GM19193 (cell line): Measurements from ENCODE around the gene IDI2.

ENCODE experiments used
- POLR2A ChIP-seq: IDR thresholded peaks from 4 replicates; pipeline ENCODE4 v1.6.1; 2011; ENCODE audit not compliant: insufficient read depth, insufficient read length; ENCODE audit errors: extremely low read depth

IDI2 gene

DNA sequence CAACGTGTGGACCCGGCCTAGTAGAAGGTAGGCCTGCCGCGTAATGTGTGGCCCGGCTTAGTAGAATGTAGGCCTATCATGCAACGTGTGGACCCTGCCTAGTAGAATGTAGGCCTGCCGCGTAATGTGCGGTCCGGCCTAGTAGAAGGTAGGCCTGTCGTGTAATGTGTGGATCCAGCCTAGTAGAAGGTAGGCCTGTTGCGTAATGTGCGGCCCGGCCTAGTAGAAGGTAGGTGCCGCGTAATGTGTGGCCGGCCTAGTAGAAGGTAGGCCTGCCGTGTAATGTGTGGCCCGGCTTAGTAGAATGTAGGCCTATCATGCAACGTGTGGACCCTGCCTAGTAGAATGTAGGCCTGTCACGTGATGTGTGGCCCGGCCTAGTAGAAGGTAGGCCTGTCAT, 49.3 kb downstream of the IDI2 start:
- TF ChIP-seq POLR2A = no peak

DNA sequence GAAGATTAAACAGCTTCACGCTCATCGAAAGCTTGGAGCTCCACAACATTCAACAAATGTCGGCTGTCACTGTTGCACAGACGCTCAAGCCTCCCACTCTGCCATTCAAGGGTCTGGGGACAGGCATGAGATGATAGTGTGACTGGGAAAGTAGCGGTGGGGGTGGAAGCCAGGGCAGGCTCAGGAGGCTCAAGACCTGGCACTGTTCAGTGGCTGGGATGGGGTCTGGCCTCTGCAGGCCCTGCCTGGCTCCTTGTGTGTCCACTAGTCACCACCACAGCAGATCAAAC, 50.9 kb downstream of the IDI2 start:
- TF ChIP-seq POLR2A = no peak

DNA sequence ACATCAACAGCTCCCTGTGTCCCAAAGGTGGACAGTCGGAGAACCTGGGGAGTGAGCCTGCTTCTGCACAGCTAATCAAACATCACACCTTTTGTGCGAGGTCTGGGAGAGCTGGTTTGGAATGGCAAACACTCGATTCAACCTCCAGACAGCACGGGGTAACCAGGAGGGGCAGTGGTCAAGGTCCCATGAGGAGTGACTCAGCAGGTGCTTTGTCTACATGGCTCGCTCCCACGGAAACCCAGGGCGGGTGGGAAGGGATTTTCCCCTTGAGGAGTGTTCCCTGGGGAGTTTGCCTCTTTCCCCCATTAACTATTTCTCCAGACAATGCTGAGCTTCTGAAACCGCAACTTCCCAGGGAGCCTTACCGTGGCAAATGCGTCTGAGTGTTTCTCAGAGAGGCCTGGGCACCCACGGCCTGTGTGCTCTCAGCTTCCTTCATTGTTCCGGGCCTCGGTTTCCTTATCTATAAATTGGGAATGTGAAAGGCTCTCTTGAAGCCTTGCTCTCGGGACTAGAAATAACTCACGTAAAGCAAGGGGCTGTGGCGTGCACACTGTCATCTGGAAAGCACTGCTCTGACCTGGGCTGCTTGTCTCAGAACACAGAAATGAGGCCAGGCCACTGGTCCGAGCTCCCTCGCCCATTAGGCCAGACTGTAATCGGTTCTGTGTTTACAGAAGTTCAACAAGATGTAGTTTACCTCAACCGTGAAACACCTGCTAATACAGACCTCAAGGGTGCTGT, 51.4 kb downstream of the IDI2 start:
- TF ChIP-seq POLR2A = no peak

DNA sequence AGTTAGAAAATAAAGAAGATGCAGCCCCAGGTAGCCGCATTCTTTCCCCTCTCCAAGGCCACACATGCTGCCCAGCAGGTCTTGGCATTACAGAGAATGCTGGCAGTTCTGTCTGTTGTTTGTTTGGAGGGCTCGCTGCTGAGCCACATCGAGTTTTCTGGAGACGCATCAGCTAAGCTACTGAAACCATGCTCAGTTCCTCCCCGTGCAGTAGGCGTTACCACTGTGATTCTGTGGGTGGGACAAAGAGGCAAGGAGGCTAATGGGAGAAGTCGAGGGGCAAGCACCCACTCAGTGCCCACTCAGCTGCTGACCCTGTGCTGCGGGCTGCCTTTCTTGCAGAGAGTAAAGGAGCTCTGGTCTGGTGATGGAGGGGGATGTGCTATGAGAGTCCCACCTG, 52.9 kb downstream of the IDI2 start:
- no peak for TF ChIP-seq POLR2A

DNA sequence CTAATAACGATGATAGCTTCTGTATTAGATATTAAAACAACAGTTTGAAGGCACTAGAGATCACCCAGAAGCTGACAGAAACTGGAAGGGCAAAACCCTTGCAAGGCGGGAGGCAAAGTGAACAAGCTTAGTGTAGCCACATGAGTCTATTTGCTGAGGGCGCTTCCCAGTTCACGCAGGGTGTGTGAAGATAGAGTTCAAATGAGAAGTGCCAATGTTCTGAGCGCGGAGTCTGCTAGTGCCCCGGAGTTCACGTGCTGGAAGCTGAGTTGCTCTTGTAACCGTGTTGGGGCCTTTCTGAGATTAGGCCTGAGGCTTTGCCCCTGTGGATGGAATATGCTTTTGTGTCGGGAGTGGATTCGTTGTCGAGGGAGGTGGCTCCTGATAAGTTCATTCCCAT, 54.0 kb downstream of the IDI2 start:
- TF ChIP-seq POLR2A = no peak

DNA sequence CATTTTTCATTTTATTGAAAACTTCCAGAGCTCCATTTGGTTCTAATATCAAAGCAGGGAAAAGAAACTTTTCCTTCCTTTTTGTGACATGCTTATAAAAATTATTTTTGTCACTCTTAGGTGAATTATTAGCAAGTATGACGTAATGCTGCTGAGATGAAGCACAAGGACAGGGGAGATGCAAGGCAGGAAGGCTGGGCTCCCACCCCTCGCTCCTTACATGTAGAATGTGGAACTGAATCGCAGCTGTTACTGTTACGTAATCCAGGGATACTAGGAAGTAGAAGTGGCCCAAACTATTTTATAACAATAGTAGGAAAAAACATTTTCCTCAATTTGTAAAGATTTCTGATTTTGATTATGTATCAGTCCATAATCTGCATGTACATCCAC, 54.5 kb downstream of the IDI2 start:
- no peak for TF ChIP-seq POLR2A

DNA sequence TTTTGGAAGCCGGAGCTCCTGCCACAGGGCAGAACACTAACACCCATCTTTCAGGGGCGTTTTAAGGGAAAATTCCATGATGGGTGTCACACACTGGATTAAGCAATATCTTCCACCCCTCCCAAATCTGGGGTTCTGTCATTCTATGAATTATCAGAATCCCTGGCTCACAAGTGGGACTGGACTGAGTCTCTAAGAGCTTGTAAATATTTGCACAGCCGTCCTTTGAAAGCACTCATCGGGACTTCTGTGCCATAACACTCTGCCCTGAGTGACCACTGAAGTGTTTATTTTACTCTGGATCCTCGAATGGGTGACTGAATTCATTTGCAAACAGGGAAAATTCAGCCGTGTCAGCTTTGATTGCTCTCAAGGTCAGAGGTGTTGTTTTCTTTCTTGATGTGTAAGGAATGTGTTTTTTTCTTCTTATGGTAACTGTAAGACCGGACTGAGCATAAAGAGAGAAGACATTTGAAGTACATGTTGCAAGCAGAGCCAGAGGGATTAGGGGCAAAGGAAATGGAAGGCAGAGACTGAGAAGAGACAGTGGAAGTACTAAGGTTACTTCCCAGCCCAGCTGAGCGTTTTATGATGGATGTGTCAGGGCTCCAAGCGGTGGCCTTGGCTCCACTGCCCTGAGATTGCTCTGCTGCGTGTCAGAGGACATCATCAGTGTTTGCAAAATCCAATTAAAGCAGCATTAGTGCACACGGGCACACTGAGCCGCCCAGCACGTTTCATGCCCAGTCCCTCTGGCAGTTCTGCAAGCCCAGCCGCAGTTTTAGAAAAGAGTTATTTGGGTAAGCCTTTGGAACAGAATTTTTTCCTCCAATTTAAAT, 55.1 kb downstream of the IDI2 start:
- TF ChIP-seq POLR2A = no peak

DNA sequence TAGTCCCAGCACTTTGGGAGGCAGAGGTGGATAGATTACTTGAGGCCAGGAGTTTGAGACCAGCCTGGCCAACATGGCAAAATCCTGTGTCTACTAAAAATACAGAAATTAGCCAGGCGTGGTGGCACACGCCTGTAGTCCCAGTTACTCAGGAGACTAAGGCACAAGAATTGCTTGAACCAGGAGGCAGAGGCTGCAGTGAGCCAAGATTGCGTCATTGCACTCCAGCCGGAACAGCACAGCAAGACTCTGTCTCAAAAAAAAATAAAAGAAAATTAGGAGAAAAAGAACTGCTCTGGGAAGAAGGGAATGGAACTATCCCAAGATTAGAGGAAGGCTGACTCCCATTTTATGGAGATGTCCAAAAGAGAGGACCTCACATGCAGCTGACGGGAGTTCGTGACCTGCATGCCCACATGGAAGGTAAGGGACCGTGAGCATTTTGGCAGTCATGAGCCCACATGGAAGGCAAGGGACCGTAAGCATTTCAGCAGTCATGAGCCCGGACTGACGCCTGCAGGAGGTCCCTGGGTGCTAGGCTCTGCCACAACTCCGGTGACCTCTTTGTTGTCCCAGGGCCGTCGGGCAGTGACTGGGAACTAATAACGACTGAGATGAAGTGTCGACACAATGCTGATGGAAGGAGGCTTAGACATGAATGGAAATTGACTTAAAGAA, 56.0 kb downstream of the IDI2 start:
- TF ChIP-seq POLR2A = no peak
